ENCODE results near the gene NSD2. TPM values are rescaled to one million over a fixed set of nuclear protein-coding genes. Genes with fewer than 3 reads are reported as not detected.

The NSD2 gene
- total and polyA plus RNA-seq, 9 donors = 9.1 to 41.9 (median 20.3) TPM

GRCh38 chr4:1859389-1859753 is 11.8 kb upstream of the NSD2 start:
- Histone ChIP-seq H3K27me3 (no peaks in the 10 kb centered on the region), H3K9me3 (no peaks in the 10 kb centered on the region), H3K4me1 (ENCODE audit: insufficient read depth) (peaks cover 6% of the 10 kb centered on the region), H3K27ac (no peak overlapping the region), H3K4me3 (no peak overlapping the region), H3K36me3 (no peaks in the 10 kb centered on the region)
- no peak for TF ChIP-seq CTCF (IDR thresholded peaks at IDR 0.05)
- no peak for DNase-seq
- 60 to 82% (median 71%) methylated on average over 1 of the region's 1 CpG for WGBS, 3 donors
- intact Hi-C loops (cut with DNase I) = no loop called here

- Histone ChIP-seq H3K36me3 (no peaks in the 10 kb centered on the region), H3K27me3 (no peaks in the 10 kb centered on the region), H3K9me3 (no peaks in the 10 kb centered on the region), H3K4me3 (no peak overlapping the region), H3K4me1 (ENCODE audit: insufficient read depth) (peaks cover 2% of the 10 kb centered on the region), H3K27ac (no peak overlapping the region)
- DNase-seq = no peak
- WGBS, 3 donors = 14 to 22% (median 20%) methylated on average over 33 to 45 of the region's 45 CpGs
- TF ChIP-seq POLR2A (IDR thresholded peaks at IDR 0.05) (no peak), EP300 (IDR thresholded peaks at IDR 0.05) (no peak), CTCF (IDR thresholded peaks at IDR 0.05) (no peak)
- intact Hi-C loops (cut with DNase I) = no loop called here
Measured at GRCh38 chr4:1862055-1862911, 8.9 kb upstream of the NSD2 start.

- no peak for TF ChIP-seq EP300 (IDR thresholded peaks at IDR 0.05)
- no peak for TF ChIP-seq CTCF (IDR thresholded peaks at IDR 0.05)
- no peak for TF ChIP-seq POLR2A (IDR thresholded peaks at IDR 0.05)
- Histone ChIP-seq H3K27ac (no peak overlapping the region), H3K9me3 (no peaks in the 10 kb centered on the region), H3K36me3 (no peaks in the 10 kb centered on the region), H3K4me1 (ENCODE audit: insufficient read depth) (no peaks in the 10 kb centered on the region), H3K4me3 (no peak overlapping the region), H3K27me3 (no peaks in the 10 kb centered on the region)
- no peak for DNase-seq
- 51 to 67% (median 59%) methylated on average over 14 of the region's 14 CpGs for WGBS, 3 donors
- intact Hi-C loops (cut with DNase I) = no loop called here
Measured at GRCh38 chr4:1862961-1863296, 8.3 kb upstream of the NSD2 start.

- Histone ChIP-seq H3K27me3 (no peaks in the 10 kb centered on the region), H3K4me3 (no peak overlapping the region), H3K4me1 (ENCODE audit: insufficient read depth) (no peaks in the 10 kb centered on the region), H3K9me3 (no peaks in the 10 kb centered on the region), H3K27ac (no peak overlapping the region), H3K36me3 (no peaks in the 10 kb centered on the region)
- 86 to 90% (median 89%) methylated on average over 11 of the region's 11 CpGs for WGBS, 3 donors
- intact Hi-C loops (cut with DNase I) = no loop called here
- no peak for DNase-seq
- TF ChIP-seq POLR2A (IDR thresholded peaks at IDR 0.05) (no peak), EP300 (IDR thresholded peaks at IDR 0.05) (no peak), CTCF (IDR thresholded peaks at IDR 0.05) (no peak)
Measured at GRCh38 chr4:1863297-1864033, 7.7 kb upstream of the NSD2 start.

Data from ovary (tissue), 9 donors.